ENCODE measurements around the gene MYH9.

Gene MYH9

DNA sequence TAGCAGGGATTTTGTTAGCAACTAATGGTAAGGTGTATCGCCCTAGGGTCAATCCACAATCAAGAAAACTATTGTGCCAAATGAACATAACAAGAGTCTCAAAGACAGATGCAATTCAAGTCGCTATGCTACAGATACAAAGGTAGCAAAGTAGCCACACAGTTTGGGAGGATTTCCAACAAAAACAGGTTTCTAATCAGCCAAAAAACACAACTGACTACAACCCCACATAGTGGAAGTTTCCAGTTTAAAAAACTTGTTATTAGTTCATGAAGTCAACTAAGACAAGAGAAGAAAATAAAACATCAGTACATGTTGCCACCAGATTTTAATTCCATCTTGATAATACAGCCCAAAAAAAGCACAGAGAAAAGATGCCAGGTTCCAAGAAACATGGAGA is 38.0 kb downstream of the MYH9 start:
- no peak for DNase-seq (ENCODE audit: low read depth in 3 of 3)

DNA sequence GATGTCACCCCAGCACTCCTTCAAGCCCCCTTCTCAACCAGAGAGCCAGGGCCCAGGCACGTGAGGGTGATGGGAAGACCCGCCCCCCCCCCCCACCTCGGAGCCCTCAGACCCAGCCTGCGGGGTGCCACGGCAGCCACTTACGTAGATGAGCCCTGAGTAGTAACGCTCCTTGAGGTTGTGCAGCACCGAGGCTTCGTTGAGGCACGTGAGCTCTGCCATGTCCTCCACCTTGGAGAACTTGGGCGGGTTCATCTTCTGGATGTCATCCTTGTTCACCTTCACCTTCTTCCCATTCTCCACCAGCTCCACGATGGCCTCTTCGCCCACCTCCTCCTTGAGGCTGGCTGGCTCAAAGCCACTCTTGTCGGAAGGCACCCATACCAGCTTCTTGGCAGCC is 39.0 kb downstream of the MYH9 start:
- DNase-seq (ENCODE audit: low read depth in 3 of 3), result no peak

DNA sequence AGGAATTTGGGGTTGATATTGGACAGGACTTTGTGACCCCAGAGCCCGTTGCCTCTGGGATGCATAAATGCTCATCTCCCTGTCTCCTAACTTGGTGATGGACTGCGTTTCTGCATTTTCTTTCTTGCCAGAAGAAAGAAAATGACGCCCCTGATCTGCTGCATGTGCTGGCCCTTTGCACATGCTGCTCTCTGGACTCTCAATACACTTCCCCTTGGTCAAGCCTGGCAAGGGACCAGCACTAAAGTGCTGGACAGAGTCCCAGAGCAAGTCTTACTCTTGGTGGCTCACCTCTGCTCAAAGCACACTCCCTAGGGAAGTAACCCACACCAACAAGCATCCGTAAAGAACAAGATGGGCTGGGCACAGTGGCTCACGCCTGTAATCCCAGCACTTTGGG is 40.7 kb downstream of the MYH9 start:
- DNase-seq (ENCODE audit: low read depth in 3 of 3), result no peak

DNA sequence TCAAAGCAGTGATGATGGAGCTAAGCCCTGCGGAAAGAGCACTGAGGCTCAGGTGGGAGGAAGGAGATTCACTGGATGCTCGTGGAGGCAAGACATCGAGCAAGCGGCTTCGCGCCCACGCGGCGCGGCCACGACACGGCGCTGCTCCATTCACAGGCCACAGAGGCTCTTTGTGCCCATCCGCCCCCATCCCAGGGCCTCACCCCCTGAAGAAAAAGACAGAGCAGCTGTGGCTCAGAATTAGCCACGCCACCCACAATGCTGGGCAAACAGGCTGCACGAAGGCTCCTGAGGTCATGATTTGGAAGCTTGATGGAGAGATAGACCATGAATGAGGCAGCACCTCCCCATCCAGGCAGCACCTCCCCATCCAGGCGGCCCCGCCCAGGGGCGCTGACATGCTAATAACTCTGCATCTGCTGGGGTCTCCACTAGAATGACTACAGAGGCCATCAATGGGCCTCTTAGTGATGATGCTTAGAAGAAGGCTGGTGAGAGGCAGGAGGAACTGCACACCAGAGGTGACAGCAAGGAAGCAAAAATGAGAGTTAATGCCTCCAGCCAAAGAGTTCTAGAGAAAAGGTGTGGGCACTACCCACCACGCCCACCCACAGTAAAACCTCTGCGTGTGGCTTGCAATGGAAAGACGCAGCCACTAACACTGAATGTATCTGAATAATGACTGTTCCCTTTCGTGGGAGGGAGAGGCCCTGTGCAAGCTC is 43.5 kb downstream of the MYH9 start:
- DNase-seq (ENCODE audit: low read depth in 3 of 3), result peak; percentile 40 to 71 (median 60)

DNA sequence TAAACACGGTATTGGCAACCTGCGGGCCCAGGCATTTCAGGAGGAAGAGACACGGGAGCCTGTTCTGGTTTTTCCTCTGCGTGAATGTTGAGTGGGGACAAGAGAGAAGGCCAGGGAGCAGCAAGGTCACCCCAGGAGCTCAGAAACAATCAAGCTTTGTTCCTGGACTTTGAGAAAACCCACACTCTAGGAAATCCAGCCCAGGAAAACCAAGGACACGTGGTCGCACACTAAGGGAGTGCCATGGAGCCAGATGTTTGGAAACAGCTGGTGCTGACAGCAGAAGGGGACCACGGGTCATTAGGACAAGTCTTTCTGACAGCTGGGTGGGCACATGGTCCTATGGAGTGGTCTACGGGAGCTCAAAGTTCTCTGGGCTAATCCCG is 44.1 kb downstream of the MYH9 start:
- DNase-seq (ENCODE audit: low read depth in 3 of 3), result no peak

DNA sequence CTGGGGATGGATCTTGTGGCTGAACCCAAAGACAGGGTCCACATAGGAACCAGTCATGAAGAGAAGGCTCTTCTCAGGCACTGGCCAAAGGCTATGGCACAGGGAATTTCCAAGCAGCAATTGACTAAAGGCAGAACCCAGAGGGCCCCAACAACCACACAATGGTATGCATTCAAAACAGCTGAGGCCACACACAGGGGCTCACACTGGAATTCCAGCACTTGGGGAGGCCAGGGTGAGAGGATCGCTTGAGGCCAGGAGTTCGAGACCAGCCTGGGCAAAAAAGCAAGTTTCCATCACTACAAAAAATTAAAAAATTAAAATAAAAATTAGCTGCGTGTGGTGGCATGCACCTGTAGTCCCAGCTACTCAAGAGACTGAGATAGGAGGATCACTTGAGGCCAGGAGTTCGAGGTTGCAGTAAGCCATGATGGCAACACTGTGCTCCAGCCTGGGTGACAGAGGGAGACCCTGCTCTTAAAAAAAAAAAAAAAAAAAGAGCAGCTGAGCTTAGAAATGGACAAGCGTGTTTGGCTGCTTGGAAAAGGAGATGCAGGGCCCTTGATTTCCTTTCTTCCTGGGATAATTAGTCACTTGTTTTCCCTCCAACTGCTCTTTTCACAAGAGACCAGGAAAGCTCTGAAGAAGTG is 44.6 kb downstream of the MYH9 start:
- DNase-seq (ENCODE audit: low read depth in 3 of 3), result no peak

DNA sequence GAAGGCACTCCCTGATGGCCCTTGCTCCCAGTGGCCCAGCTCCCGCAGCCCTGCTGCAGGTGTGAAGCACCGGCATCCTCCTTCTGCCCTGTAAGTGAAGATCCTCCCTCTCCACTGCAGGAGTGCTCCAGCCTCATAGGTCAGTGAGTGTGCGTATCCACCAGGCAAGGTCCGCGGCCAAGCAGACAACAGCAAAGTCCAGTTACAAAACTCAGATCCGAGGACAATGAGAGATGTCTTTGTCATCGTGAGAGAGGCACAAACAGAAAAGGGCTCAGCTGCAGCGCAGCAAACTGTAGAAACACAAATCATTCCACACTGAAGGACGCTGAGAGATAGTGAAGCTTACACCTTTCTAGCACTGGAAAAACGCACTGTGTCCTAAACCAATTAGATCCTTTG is 46.1 kb downstream of the MYH9 start:
- no peak for DNase-seq (ENCODE audit: low read depth in 3 of 3)

DNA sequence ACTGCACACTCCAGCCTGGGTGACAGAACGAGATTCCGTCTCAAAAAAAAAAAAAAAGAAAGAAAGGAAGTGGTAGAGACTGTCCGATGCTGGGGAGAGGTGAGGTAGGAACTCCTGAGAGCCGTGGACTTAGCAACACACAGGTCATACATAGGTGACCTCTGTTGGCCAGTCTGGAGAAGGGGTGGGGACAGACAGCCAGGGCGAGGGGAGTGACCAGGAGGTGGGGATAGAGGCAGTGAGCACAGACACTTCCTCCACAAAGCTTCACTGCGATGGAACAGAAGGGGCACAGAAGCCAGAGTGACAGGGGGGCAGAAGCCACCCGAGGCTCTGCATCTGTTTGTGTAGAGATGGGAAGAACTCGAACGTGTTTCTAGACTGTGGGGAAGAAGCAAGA is 47.1 kb downstream of the MYH9 start:
- DNase-seq (ENCODE audit: low read depth in 3 of 3), result no peak

DNA sequence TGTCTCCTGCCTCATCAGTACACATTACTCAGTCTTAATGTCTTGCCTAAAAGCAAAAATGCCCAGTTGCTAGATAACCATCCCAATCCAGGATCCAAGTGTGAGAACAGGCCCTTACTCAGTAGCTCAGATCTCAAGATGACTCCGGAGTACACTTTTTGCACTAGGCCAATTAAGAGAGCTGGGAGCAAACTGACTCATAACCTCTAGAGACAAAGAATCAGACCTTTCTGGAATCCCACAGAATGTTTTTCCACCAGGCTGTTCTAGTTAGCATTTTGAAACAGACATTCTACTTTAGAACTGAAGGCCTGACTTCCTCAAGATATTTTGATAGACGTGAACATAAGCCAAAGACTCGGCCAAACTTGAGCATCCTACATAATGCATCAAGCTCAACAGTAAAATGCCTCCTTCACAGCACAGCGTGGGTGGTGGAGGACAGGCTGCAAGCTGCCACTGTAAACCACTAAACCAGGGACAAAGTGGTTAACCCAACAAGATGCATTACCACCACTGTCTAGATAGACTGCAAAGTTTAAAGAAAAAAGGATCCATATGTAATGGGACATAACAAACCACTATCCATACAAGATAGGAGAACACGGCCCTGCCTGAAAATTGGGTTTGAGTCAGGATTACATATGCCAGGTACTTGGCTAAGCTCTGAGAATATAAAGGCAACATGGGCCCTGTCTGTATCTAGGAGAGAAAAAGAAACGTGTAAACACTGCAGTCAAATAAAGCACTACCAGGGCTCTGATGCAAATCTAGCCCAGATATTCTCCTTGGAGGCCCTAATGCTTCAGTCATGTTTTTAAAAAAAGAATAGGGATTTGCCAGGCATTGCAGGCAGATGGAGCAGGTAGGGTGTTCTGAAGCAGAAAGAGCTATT is 48.3 kb downstream of the MYH9 start:
- DNase-seq (ENCODE audit: low read depth in 3 of 3), result peak in 1 of 3 donors; percentile 53

DNA sequence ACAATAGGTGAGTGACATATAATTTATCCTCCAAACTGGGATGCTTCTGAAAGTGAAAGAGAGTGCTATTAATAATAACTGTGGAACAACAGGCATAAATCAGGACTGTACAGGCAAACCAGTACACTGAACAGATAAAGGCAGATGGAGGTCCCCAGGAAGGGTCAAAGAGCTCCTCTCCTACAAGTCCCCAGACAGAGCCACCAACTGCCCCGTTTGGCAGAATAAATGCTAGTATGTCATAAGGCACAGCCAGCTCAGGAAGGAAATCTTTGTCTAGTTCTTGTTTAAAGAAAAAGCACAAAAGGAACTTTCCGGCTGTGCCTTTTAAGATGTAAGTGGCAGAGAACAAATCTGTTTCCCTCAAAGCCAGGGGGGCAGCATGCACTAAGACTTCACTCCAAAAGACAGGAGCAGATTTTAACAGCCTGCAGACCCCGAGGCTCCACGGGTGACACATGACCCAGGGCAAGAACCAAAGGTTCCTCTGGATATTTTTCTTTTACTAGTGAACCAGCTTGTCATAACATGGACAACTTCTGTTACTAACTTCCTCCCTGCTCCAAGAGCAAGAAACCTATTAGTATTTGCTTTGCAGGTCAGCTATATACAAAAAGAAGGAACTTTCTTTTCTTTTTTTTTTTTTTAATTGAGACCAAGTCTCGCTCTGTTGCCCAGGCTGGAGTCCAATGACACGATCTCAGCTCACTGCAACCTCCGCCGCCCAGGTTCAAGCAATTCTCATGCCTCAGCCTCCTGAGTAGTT is 50.2 kb downstream of the MYH9 start:
- DNase-seq (ENCODE audit: low read depth in 3 of 3), result no peak

DNA sequence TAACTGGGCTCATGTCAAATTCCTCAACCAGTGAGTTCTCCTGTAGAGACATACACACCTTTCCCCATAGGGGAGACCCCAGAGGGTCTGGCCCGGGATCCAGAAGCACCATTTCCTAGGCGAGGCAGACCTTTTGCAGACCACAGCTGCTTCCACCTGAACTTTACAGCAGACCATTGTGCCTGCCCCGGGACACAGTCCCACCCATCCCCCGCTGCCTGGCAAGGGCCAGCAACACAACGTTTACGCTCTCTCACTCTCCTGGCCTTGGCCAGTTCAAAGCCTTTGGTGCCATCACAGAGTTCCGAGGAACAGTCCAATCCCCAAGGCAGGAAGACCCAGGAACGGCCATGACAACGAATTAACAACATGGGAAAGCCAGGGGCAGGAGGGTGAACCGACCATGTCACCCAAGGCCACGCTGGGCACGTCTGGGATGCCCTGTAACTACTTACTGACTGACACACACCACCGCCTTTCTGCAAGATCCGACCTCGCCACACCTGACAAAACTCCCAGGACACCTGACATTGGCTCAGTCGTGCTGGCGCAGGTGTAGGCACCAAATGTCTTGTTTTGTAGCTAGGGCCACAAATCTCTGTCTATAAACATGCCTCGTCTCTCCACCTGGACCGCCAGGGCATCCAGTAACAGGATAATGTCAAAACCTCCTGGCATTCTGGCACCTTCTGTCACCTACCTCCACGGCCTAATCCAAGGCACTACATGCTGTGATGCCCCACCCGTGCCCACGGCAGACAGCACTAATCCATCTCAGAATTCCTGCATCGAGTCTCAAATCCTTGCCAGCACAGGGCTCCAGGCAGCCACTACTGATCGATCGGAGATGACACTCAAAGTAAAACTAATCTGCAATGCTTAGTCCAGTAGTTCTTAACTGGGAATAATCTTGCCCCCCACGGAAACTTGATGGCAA is 51.3 kb downstream of the MYH9 start:
- DNase-seq (ENCODE audit: low read depth in 3 of 3), result no peak

DNA sequence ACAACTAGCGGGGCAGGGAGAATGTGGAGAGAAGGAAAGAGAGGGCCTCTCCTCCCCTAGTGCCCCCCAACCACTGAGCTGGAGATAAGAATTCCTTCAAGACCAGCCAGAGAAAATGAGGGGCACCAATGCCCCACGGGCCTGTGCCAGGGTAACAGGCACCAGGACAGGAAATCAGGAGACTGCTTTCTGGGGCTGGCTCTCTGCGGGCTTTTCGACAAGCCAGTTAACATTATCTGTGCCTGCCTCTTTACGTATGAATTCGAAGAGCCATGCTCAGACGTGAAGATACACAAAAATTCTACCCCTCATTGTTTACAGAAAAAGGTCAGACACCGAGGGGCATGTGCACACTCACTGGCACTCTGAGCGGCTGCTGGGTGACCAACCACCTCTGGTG is 52.1 kb downstream of the MYH9 start:
- DNase-seq (ENCODE audit: low read depth in 3 of 3), result no peak

DNA sequence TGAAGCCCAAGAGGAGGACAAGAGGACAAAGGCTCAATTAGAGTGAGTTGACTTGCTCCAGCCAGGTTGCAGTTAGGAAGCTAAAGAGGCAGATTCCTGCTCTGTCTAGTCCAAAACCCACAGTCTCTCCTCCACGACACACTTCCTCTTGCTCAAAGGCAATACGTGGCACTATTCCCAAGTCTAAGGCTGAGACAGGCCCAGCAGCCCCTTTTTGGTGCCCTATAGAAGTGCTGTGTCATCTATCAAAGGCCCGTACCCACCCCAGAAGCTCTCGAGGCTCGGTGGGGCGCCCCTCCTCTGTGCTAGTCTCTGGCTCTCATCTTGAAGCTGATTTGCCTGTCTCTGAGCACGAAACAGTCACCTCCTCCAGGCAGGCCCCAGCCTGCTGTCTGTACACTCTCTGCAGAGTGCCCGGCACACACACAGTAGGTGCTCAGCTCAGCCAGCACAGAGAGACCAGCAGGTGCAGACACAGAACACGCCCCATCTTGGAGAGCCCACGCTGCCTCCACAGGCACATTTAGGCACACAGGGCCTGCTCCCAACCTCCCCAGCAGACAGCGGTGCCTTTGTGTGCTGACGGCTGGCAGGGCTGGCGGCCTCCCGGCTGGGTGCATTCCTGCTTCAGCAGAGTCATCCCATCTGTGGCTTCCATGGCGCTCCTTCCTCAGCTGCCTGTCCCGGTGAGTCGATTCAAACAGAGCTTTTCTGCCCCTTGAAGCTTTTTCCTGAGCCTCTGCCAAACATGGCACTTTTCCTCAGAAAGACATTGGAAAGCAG is 52.8 kb downstream of the MYH9 start:
- no peak for DNase-seq (ENCODE audit: low read depth in 3 of 3)

DNA sequence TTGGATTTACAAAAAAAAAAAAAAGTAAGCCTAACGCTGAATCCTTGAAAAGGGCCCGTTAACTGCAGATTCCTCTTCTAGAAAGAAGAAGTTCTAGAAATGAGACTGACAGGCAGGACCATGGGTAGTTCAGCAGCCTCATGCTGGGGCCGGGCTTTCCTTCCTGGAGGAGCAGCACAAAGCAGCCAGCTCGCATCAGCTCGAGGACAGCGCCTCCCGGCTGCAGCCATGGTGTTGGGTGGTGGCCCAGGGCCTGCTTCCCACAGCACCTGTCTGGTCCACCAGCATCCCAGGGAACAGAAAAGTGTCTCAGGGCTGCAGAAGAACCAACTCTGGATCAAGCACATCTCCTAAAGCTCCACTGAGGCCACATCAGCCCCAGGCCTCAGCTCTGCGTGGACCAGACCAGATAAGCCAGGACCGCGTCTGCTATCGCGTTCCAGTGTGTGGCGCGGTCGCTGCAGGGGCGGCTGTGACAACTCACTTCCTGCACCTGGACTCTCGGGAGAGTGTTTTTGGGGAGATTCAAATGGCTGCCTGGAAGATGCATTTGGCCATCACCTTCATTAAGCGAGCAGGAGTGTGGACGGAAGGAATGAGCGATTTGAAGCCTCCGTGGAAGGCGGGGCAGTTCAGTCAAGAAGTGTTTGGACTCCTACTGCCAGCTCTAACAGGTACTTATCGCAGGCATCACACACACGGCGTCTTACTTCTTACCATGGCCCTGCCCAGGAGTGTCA is 53.5 kb downstream of the MYH9 start:
- no peak for DNase-seq (ENCODE audit: low read depth in 3 of 3)

DNA sequence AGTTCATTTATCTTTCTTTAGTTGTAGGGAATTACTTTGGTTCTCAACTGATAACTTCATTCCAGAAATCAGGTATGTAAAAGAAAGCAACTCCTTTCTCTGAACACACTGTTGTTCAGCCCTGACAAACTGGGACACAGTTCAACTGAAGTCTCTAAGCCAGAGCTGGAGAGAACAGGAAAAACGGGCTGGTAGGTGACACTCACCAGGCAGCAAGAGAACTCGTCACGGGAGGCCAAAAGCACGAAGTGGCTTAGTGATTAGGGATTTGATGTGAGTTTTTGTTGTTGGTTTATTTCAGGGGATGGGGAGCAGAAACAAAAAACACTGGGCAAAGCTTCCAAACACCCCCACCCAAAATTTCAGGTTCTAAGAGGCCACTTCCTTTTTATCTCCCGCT is 54.1 kb downstream of the MYH9 start:
- DNase-seq (ENCODE audit: low read depth in 3 of 3), result no peak

DNA sequence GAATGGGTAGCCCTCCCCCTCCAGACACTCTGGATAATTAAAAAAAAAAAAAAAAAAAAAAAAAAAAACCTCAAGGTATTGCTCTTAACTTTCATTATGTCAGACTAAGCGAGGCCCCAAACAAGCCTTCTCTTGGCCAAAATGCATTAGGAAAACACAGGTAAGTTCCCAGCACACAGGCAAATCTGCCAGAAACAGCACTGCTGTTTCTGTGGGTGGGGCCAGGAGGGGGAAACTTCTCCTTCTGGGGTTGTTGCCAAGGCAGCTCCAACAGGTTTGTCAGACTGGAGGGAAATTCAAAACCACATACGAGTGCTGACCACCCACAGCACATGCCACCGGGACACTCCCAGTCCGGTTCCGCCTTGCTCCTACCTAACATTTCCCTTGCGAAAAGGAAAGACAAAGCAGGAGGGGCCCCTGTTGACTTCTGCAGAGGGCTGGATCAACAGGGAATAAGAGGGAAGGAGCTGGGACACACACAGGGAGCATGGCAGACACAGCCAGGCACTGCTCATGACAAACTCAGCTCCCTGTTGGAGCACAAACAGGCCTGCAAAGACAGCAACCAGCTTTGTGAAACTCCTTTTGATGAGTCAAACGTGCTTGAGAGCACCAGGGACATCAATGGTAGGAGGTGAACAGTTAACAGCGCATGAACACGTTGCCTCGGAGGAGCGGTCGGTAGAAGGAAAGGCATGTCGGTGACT is 55.0 kb downstream of the MYH9 start:
- DNase-seq (ENCODE audit: low read depth in 3 of 3), result peak; percentile 37 to 62 (median 55)

DNA sequence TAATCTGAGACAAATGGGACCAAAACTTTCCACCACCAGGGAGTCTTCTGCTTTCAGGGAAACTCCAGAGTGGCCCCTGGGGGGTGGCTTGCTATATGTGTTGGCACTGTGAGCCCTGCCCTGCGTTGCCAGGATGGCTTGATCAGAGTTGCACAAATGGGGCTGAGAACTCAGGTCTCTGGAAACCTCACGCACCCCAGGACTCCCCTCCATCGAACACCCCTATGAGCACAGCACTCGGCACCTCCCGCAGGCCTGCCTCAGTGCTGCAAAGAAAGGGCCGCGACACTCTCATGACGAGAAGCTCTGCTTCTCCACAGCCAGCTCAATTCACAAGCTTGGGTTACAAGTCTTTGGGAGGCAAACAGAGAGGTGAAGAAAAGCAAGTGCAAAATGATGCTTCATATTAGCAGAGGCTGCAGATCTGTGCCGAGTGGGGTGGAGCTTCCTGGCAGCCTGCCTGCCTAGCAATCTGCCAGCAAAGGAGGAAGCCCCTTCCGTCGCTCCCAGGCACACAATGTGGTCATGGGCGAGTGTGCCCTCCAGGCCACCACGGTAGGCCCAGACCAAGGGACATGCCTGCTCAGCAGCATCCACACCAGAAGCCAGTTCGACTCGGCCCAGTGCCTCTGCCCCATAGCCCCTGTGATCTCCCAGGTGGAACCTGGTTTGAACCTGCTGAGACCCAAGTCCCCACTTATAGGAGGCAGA is 55.7 kb downstream of the MYH9 start:
- no peak for DNase-seq (ENCODE audit: low read depth in 3 of 3)

DNA sequence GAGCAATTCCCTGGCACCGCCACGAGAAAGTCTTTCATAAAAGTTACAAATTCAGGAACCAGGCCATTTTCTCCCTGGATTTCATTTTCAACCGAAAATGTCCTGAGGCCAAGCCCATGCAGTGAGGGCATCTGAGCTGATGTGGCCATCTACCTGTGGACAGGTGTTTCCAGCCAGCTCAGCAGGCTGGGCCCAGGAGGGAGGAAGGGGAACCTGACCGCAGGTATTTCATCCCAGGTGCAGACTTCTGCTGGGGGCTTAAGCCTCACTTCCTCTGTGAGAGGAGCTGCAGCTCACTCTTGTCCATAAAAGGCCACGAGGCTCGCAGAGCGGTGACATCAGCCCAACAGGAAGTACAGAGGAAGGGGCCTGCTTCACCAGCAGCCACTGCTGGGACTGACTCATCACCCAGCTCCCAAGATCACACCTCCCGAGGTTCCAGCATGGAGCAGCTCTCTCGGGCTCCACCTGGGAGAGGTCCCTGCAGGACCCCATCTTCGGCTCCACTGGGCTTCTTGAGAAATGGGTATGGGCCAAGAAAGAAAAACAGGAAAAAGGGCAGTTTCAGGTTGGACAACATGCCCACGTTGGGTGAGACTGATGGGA is 56.4 kb downstream of the MYH9 start:
- peak; percentile 58 to 79 (median 60) for DNase-seq (ENCODE audit: low read depth in 3 of 3)
